Activated CD4-positive, alpha-beta T cell treated with anti-CD3 and anti-CD28 coated beads, Interleukin-2, amount 10 ng/mL, durations not matched to agents 24 days and 14 days (primary cell): Measurements from ENCODE around the gene SLTM. TPM values are rescaled to one million over a fixed set of nuclear protein-coding genes. Genes with fewer than 3 reads are reported as not detected.
"Not testable (repeated sequence)": the region's sequence is repeated elsewhere in the genome, so short reads cannot be mapped to it uniquely, and the experiment has no call there.

ENCODE experiments used
- DNase-seq: peaks from one replicate; pipeline ENCODE4 v3.0.0; 2022
- H3K27ac Mint-ChIP-seq: one replicate; pipeline ENCODE4 v1.8.0; 2022; ENCODE audit warnings: mild to moderate bottlenecking, mixed read lengths
- H3K27me3 Mint-ChIP-seq: one replicate; pipeline ENCODE4 v1.8.0; 2022; ENCODE audit warnings: mixed read lengths
- H3K36me3 Mint-ChIP-seq: one replicate; pipeline ENCODE4 v1.8.0; 2022; ENCODE audit warnings: low read depth, mild to moderate bottlenecking, mixed read lengths
- H3K4me1 Mint-ChIP-seq: one replicate; pipeline ENCODE4 v1.8.0; 2021; ENCODE audit warnings: mixed read lengths
- H3K4me3 Mint-ChIP-seq: one replicate; pipeline ENCODE4 v1.8.0; 2022; ENCODE audit warnings: mild to moderate bottlenecking, moderate library complexity, mixed read lengths
- H3K9me3 Mint-ChIP-seq: one replicate; pipeline ENCODE4 v1.8.0; 2021; ENCODE audit warnings: mixed read lengths
- intact Hi-C: fragments of 100-400 bp; cut with micrococcal nuclease; formaldehyde crosslinking; loops from one replicate; pipeline ENCODE4 v1.15.1; 2023
- total RNA-seq: library from RNA; stranded (reverse); gene quantifications from 2 replicates; pipeline ENCODE4 v1.2.3, GENCODE V29; 2022

Gene SLTM
- total RNA-seq, 1 donor from 2014 or later: 127 TPM

DNA sequence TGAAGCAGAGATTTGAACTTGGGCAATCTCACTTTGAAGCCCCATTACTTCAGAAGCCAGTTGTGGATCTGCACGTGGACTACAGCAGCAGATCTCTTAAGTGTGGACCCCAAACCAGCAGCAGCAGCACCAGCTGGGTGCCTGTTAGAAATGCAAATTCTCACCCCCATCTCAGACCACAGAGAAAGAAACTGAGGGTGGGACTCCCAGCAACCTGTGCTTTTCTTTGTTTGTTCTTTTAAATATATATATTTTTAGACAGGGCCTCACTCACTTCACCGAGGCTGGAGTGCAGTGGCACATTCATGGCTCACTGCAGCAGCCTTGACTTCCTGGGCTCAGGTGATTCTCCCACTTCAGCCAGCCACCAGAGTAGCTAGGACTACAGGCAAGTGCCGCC is 53.2 kb downstream of the SLTM start:
- Mint-ChIP-seq H3K27me3 (no peaks in the 10 kb centered on the region), H3K4me1 (peaks cover 4% of the 10 kb centered on the region), H3K27ac (no peak overlapping the region), H3K4me3 (no peak overlapping the region), H3K9me3 (no peaks in the 10 kb centered on the region), H3K36me3 (peaks cover 70% of the 10 kb centered on the region)
- intact Hi-C loops: no loop called here
- peak; percentile 46 for DNase-seq

- Mint-ChIP-seq H3K36me3 (peaks cover 54% of the 10 kb centered on the region), H3K4me1 (peaks cover 4% of the 10 kb centered on the region), H3K9me3 (no peaks in the 10 kb centered on the region), H3K27me3 (no peaks in the 10 kb centered on the region), H3K4me3 (no peak overlapping the region), H3K27ac (no peak overlapping the region)
- DNase-seq: peak; percentile 54
- intact Hi-C loops: no loop called here
Observed at GRCh38 chr15:58877999-58878825, 55.3 kb downstream of the SLTM start.

DNA sequence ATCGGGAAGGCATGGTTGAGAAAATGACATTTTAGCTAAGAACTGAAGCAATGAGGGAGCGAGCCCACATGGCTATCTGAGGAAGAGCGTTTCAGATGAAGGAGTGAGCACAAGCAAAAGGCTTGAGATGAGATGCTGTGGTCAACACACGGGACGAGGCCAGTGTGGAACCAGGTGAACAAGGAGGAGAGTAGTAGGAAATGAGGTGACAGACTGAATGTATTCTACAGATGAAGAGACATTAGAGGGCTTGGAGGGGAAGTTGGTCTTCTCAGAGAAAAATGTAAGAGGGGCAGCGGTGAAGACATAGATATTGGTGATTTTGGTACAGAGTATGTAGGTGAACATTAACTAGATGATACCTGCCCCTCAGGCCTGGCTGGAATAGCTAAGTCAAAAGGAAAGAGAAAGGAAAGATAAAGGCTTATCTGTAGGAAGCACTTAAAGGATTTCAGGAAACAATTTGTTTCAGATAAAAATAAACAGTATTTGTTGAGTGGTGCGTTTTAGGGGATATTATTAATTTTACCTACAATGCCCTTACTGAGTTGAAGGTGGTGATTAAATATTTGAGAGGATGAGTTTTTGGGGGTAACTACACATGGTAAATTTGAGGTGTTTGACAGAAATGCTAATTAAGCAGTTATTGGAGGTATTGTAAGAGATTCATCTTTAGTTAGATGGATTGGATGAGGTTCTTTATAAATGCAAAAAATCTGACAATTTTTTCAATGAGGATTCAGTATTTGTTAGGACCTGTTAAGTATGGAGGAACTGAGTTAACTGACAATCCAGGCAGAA is 57.0 kb downstream of the SLTM start:
- Mint-ChIP-seq H3K27ac (no peak overlapping the region), H3K36me3 (peaks cover 42% of the 10 kb centered on the region), H3K27me3 (no peaks in the 10 kb centered on the region), H3K9me3 (no peaks in the 10 kb centered on the region), H3K4me3 (no peak overlapping the region), H3K4me1 (no peaks in the 10 kb centered on the region)
- DNase-seq: no peak
- intact Hi-C loops: no loop called here

- no peak for DNase-seq
- Mint-ChIP-seq H3K4me3 (no peak overlapping the region), H3K4me1 (no peaks in the 10 kb centered on the region), H3K27me3 (no peaks in the 10 kb centered on the region), H3K36me3 (peaks cover 32% of the 10 kb centered on the region), H3K9me3 (no peaks in the 10 kb centered on the region), H3K27ac (no peak overlapping the region)
- intact Hi-C loops: no loop called here
Observed at GRCh38 chr15:58875343-58875742, 58.1 kb downstream of the SLTM start.

GRCh38 chr15:58873267-58873666 is 60.2 kb downstream of the SLTM start:
- no peaks in the 10 kb centered on the region for H3K4me1 Mint-ChIP-seq
- no peak overlapping the region for H3K4me3 Mint-ChIP-seq
- H3K9me3 Mint-ChIP-seq: no peaks in the 10 kb centered on the region
- DNase-seq: peak; percentile 49
- H3K27me3 Mint-ChIP-seq: no peaks in the 10 kb centered on the region
- peaks cover 14% of the 10 kb centered on the region for H3K36me3 Mint-ChIP-seq
- intact Hi-C loops: no loop called here
- H3K27ac Mint-ChIP-seq: no peak overlapping the region

- H3K4me1 Mint-ChIP-seq: no peaks in the 10 kb centered on the region
- H3K9me3 Mint-ChIP-seq: no peaks in the 10 kb centered on the region
- H3K27ac Mint-ChIP-seq: no peak overlapping the region
- intact Hi-C loops: no loop called here
- no peak overlapping the region for H3K4me3 Mint-ChIP-seq
- no peak for DNase-seq
- no peaks in the 10 kb centered on the region for H3K27me3 Mint-ChIP-seq
- H3K36me3 Mint-ChIP-seq: no peaks in the 10 kb centered on the region
Observed at GRCh38 chr15:58870451-58870850, 63.0 kb downstream of the SLTM start.

- DNase-seq: no peak
- no peaks in the 10 kb centered on the region for H3K36me3 Mint-ChIP-seq
- H3K4me1 Mint-ChIP-seq: peaks cover 5% of the 10 kb centered on the region
- H3K27me3 Mint-ChIP-seq: peaks cover 4% of the 10 kb centered on the region
- no peaks in the 10 kb centered on the region for H3K9me3 Mint-ChIP-seq
- H3K4me3 Mint-ChIP-seq: no peak overlapping the region
- intact Hi-C loops: no loop called here
- H3K27ac Mint-ChIP-seq: no peak overlapping the region
Observed at GRCh38 chr15:58867926-58868325, 65.6 kb downstream of the SLTM start.

DNA sequence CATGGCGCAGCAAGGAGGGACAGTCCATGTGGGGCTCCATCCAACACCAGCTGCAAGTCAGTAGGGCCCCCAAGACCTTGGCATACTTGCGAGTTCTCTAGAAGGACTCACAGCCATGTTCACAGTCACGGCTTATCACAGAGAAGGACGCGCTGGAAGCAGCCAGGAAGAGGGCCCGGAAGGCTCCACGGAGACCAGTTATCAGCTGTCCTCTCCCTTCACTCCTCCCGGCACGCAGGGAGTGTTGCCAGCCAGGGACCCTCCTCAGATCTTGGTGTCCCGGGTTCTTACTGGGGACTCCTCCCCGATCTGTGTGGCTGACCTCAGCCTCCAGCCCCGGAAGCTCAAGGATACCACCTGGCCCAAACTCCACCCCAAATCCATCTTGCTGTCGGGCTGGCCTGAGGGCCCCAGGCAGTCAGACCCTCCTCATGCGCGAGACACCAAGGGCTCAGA is 68.0 kb downstream of the SLTM start:
- Mint-ChIP-seq H3K36me3 (no peaks in the 10 kb centered on the region), H3K4me1 (peaks cover 11% of the 10 kb centered on the region), H3K27me3 (peaks cover 4% of the 10 kb centered on the region), H3K27ac (no peak overlapping the region), H3K9me3 (no peaks in the 10 kb centered on the region), H3K4me3 (peak overlapping the region; percentile 5)
- no peak for DNase-seq
- intact Hi-C loops: no loop called here

- no peak for DNase-seq
- intact Hi-C loops: no loop called here
- Mint-ChIP-seq H3K27me3 (peaks cover 4% of the 10 kb centered on the region), H3K27ac (peak overlapping the region; percentile 43), H3K9me3 (no peaks in the 10 kb centered on the region), H3K4me3 (peak overlapping the region; percentile 5), H3K4me1 (peaks cover 11% of the 10 kb centered on the region), H3K36me3 (no peaks in the 10 kb centered on the region)
Observed at GRCh38 chr15:58864602-58865424, 68.7 kb downstream of the SLTM start.

GRCh38 chr15:58862326-58862725 is 71.2 kb downstream of the SLTM start:
- intact Hi-C loops: no loop called here
- Mint-ChIP-seq H3K36me3 (no peaks in the 10 kb centered on the region), H3K9me3 (no peaks in the 10 kb centered on the region), H3K4me1 (peaks cover 11% of the 10 kb centered on the region), H3K27me3 (peaks cover 4% of the 10 kb centered on the region), H3K27ac (no peak overlapping the region), H3K4me3 (no peak overlapping the region)
- DNase-seq: no peak

GRCh38 chr15:58856621-58857020 is 76.9 kb downstream of the SLTM start:
- intact Hi-C loops, H3K4me3 Mint-ChIP-seq, DNase-seq, H3K4me1 Mint-ChIP-seq, H3K27ac Mint-ChIP-seq, H3K27me3 Mint-ChIP-seq, H3K9me3 Mint-ChIP-seq: not testable (repeated sequence)
- H3K36me3 Mint-ChIP-seq: peaks cover 17% of the 10 kb centered on the region

DNA sequence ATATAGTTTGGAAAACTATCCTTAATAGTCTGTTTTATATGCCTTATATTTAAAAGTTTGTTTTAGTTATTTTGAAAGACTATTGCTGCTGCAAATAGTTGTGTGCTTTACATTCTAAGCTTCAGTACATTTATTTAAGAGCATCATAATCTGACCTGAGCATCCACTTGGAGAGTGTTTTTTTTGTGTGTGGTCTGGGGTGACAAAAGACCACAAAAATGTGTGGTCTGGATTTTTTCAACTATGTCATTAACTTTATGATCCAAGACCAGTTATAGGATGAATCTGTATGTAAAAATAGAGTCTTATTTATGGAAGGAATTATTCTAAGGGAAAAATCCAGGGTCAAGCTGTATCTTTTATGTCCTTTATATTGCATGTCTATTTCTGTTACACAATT is 77.4 kb downstream of the SLTM start:
- Mint-ChIP-seq H3K9me3 (no peaks in the 10 kb centered on the region), H3K4me3 (no peak overlapping the region), H3K4me1 (no peaks in the 10 kb centered on the region), H3K27me3 (no peaks in the 10 kb centered on the region), H3K36me3 (peaks cover 17% of the 10 kb centered on the region), H3K27ac (no peak overlapping the region)
- no peak for DNase-seq
- intact Hi-C loops: no loop called here

DNA sequence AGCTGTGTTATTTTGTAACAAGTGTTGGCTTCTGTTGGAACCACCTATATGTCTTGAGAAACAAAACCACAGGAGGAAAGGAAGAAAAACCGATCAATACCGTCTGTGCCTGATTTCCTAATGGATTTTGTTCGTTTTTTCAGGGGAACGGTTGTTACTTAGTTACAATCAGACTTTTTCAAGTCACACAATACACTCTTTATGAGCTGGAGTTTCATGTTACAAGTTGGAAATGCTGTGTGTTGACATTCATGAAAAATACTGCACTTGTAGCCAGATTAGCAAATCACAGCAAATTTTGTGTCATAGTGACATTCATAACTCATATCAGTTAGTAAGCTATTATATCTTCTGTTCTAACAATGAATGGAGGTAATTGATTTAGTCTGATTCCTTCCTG is 78.9 kb downstream of the SLTM start:
- Mint-ChIP-seq H3K27me3 (no peaks in the 10 kb centered on the region), H3K9me3 (no peaks in the 10 kb centered on the region), H3K27ac (no peak overlapping the region), H3K4me1 (no peaks in the 10 kb centered on the region), H3K4me3 (no peak overlapping the region), H3K36me3 (peaks cover 17% of the 10 kb centered on the region)
- DNase-seq: no peak
- intact Hi-C loops: no loop called here

- peaks cover 36% of the 10 kb centered on the region for H3K36me3 Mint-ChIP-seq
- no peaks in the 10 kb centered on the region for H3K27me3 Mint-ChIP-seq
- no peaks in the 10 kb centered on the region for H3K4me1 Mint-ChIP-seq
- H3K27ac Mint-ChIP-seq: no peak overlapping the region
- no peaks in the 10 kb centered on the region for H3K9me3 Mint-ChIP-seq
- no peak overlapping the region for H3K4me3 Mint-ChIP-seq
- DNase-seq: no peak
- intact Hi-C loops: no loop called here
Observed at GRCh38 chr15:58852347-58852746, 81.1 kb downstream of the SLTM start.
